Neural progenitor cell (in vitro differentiated cells): Measurements from ENCODE around the gene B4GALT5. TPM values are rescaled to one million over a fixed set of nuclear protein-coding genes. Genes with fewer than 3 reads are reported as not detected.
"Not testable (repeated sequence)": the region's sequence is repeated elsewhere in the genome, so short reads cannot be mapped to it uniquely, and the experiment has no call there.

ENCODE experiments used
- DNase-seq: peaks from one replicate; pipeline ENCODE4 v3.0.0-alpha.2; 2016; ENCODE audit warnings: low spot score
- H2AFZ ChIP-seq: fragments of 200-600 bp; sonication (generic); replicated peaks from 2 replicates; pipeline ENCODE4 v1.6.1; 2016; ENCODE audit warnings: antibody characterized with exemption
- H3F3A ChIP-seq: fragments of 200-600 bp; sonication (generic); 2 replicates; pipeline ENCODE4 v1.6.1; 2016; ENCODE audit warnings: antibody characterized with exemption, low read depth
- H3K27ac ChIP-seq: fragments of 200-600 bp; sonication (generic); 2 replicates; pipeline ENCODE4 v1.5.1; 2016; ENCODE audit warnings: mild to moderate bottlenecking
- H3K27me3 ChIP-seq: fragments of 200-600 bp; sonication (generic); 2 replicates; pipeline ENCODE4 v1.6.1; 2016; ENCODE audit warnings: mild to moderate bottlenecking, moderate library complexity
- H3K36me3 ChIP-seq: fragments of 200-600 bp; sonication (generic); 2 replicates; pipeline ENCODE4 v1.5.1; 2016
- H3K4me1 ChIP-seq: fragments of 200-600 bp; sonication (generic); 2 replicates; pipeline ENCODE4 v1.6.1; 2016; ENCODE audit warnings: mixed run types
- H3K4me2 ChIP-seq: fragments of 200-600 bp; sonication (generic); 2 replicates; pipeline ENCODE4 v1.6.1; 2016
- H3K4me3 ChIP-seq: fragments of 200-600 bp; sonication (generic); 2 replicates; pipeline ENCODE4 v1.5.1; 2016
- H3K79me2 ChIP-seq: fragments of 200-600 bp; sonication (generic); 2 replicates; pipeline ENCODE4 v1.6.1; 2016; ENCODE audit warnings: low read depth
- H3K9ac ChIP-seq: fragments of 200-600 bp; sonication (generic); 2 replicates; pipeline ENCODE4 v1.6.1; 2016
- H3K9me3 ChIP-seq: fragments of 200-600 bp; sonication (generic); 2 replicates; pipeline ENCODE4 v1.5.1; 2016; ENCODE audit warnings: low read depth
- H4K20me1 ChIP-seq: fragments of 200-600 bp; sonication (generic); 2 replicates; pipeline ENCODE4 v1.6.1; 2016; ENCODE audit warnings: low read depth
- H3K27ac Mint-ChIP-seq: 3 replicates; pipeline ENCODE4 v1.8.0; 2021; ENCODE audit warnings: mixed read lengths
- H3K27me3 Mint-ChIP-seq: 2 replicates; pipeline ENCODE4 v1.8.0; 2022; ENCODE audit warnings: low read depth, mild to moderate bottlenecking, inconsistent platforms, moderate library complexity, mixed read lengths; ENCODE audit not compliant: insufficient read depth
- H3K36me3 Mint-ChIP-seq: 3 replicates; pipeline ENCODE4 v1.8.0; 2021; ENCODE audit warnings: mixed read lengths
- H3K4me1 Mint-ChIP-seq: 3 replicates; pipeline ENCODE4 v1.8.0; 2021; ENCODE audit warnings: mixed read lengths
- H3K4me3 Mint-ChIP-seq: 3 replicates; pipeline ENCODE4 v1.8.0; 2021; ENCODE audit warnings: mild to moderate bottlenecking, moderate library complexity, mixed read lengths
- H3K9me3 Mint-ChIP-seq: 3 replicates; pipeline ENCODE4 v1.8.0; 2020; ENCODE audit warnings: mixed read lengths
- CTCF ChIP-seq: fragments of 200-600 bp; sonication (generic); IDR thresholded peaks from 2 replicates; pipeline ENCODE4 v1.5.1; 2017; ENCODE audit warnings: antibody characterized with exemption, mild to moderate bottlenecking
- EZH2 ChIP-seq: fragments of 200-600 bp; sonication (generic); IDR thresholded peaks from 2 replicates; pipeline ENCODE4 v1.6.1; 2017; ENCODE audit warnings: antibody characterized with exemption, mild to moderate bottlenecking, moderate library complexity
- EZH2phosphoT487 ChIP-seq: fragments of 200-600 bp; sonication (generic); IDR thresholded peaks from 2 replicates; pipeline ENCODE4 v1.6.1; 2017; ENCODE audit warnings: antibody characterized with exemption
- total RNA-seq: library from RNA; depleted of rRNA; stranded (reverse); fragments of >200 nt; gene quantifications from 2 replicates; pipeline ENCODE4 v1.2.3, GENCODE V29; 2015; ENCODE audit warnings: low replicate concordance

Gene B4GALT5
- total RNA-seq, 1 donor from 2014 or later: 60.1 TPM

GRCh38 chr20:49706630-49707091, 7.0 kb downstream of the B4GALT5 start:
- peaks cover 98% of the 10 kb centered on the region for H4K20me1 ChIP-seq
- no peak overlapping the region for H3K9ac ChIP-seq
- H3K4me3 ChIP-seq: no peak overlapping the region
- H3K4me1 ChIP-seq: peaks cover 43% of the 10 kb centered on the region
- H3K36me3 ChIP-seq: no peaks in the 10 kb centered on the region
- Mint-ChIP-seq H3K36me3 (peaks cover 4% of the 10 kb centered on the region), H3K27me3 (peaks cover 3% of the 10 kb centered on the region), H3K4me1 (peaks cover 68% of the 10 kb centered on the region), H3K4me3 (peak overlapping the region; percentile 12), H3K9me3 (no peaks in the 10 kb centered on the region), H3K27ac (peak overlapping the region; percentile 67)
- peak overlapping the region; percentile 74 for H3K4me2 ChIP-seq
- TF ChIP-seq EZH2phosphoT487 (no peak), EZH2 (no peak), CTCF (no peak)
- peaks cover 30% of the 10 kb centered on the region for H3F3A ChIP-seq
- H3K9me3 ChIP-seq: no peaks in the 10 kb centered on the region
- peak overlapping the region; percentile 71 for H3K27ac ChIP-seq
- peak; percentile 74 for DNase-seq
- no peaks in the 10 kb centered on the region for H3K27me3 ChIP-seq
- H3K79me2 ChIP-seq: peaks cover 100% of the 10 kb centered on the region
- H2AFZ ChIP-seq: no peak overlapping the region

DNA sequence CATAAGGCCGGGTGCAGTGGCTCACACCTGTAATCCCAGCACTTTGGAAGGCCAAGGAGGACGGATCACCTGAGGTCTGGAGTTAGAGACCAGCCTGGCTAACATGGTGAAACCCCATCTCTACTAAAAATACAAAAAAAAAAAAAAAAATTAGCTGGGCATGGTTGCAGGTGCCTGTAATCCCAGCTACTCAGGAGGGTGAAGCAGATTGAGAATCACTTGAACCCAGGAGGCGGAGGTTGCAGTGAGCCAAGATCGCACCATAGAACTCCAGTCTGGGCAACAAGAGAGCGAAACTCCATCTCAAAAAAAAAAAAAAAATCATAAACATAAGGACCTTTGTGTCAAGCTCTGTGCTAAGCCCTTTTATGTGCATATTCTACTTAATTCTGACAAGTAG, 7.8 kb downstream of the B4GALT5 start:
- H3K9me3 ChIP-seq, H3K9ac ChIP-seq, H3K4me3 ChIP-seq, H3K27ac Mint-ChIP-seq, H3K36me3 Mint-ChIP-seq, H3K36me3 ChIP-seq, H3K4me3 Mint-ChIP-seq, H2AFZ ChIP-seq, H3K27me3 Mint-ChIP-seq, H3K27me3 ChIP-seq, H3K9me3 Mint-ChIP-seq, DNase-seq: not testable (repeated sequence)
- H4K20me1 ChIP-seq: peaks cover 98% of the 10 kb centered on the region
- H3K27ac ChIP-seq: peak overlapping the region; percentile 21
- peaks cover 36% of the 10 kb centered on the region for H3K4me1 ChIP-seq
- peak overlapping the region; percentile 74 for H3K4me2 ChIP-seq
- H3K4me1 Mint-ChIP-seq: peaks cover 68% of the 10 kb centered on the region
- H3K79me2 ChIP-seq: peaks cover 100% of the 10 kb centered on the region
- peaks cover 30% of the 10 kb centered on the region for H3F3A ChIP-seq

GRCh38 chr20:49705358-49705757, 8.3 kb downstream of the B4GALT5 start:
- no peaks in the 10 kb centered on the region for H3K9me3 Mint-ChIP-seq
- Histone ChIP-seq H3K4me3 (no peak overlapping the region), H3K4me1 (peaks cover 36% of the 10 kb centered on the region), H3K9ac (no peak overlapping the region), H3K27me3 (no peaks in the 10 kb centered on the region), H3K4me2 (peak overlapping the region; percentile 4), H3K36me3 (no peaks in the 10 kb centered on the region), H3F3A (peaks cover 30% of the 10 kb centered on the region), H4K20me1 (peaks cover 98% of the 10 kb centered on the region), H3K9me3 (no peaks in the 10 kb centered on the region), H3K79me2 (peaks cover 100% of the 10 kb centered on the region), H3K27ac (peak overlapping the region; percentile 21), H2AFZ (no peak overlapping the region)
- peak overlapping the region; percentile 70 for H3K4me3 Mint-ChIP-seq
- no peak for DNase-seq
- H3K27ac Mint-ChIP-seq: peak overlapping the region; percentile 97
- H3K27me3 Mint-ChIP-seq: peaks cover 3% of the 10 kb centered on the region
- H3K36me3 Mint-ChIP-seq: peaks cover 4% of the 10 kb centered on the region
- peaks cover 69% of the 10 kb centered on the region for H3K4me1 Mint-ChIP-seq
- no peak for TF ChIP-seq EZH2
- TF ChIP-seq EZH2phosphoT487: no peak
- no peak for TF ChIP-seq CTCF

- Mint-ChIP-seq H3K27ac (peak overlapping the region; percentile 97), H3K36me3 (peaks cover 2% of the 10 kb centered on the region), H3K4me3 (no peak overlapping the region), H3K27me3 (peaks cover 3% of the 10 kb centered on the region), H3K4me1 (peaks cover 68% of the 10 kb centered on the region), H3K9me3 (no peaks in the 10 kb centered on the region)
- Histone ChIP-seq H3K4me2 (peak overlapping the region; percentile 4), H3K36me3 (no peaks in the 10 kb centered on the region), H3K9ac (no peak overlapping the region), H3F3A (peaks cover 30% of the 10 kb centered on the region), H3K79me2 (peaks cover 100% of the 10 kb centered on the region), H3K9me3 (no peaks in the 10 kb centered on the region), H2AFZ (no peak overlapping the region), H3K27ac (peak overlapping the region; percentile 21), H4K20me1 (peaks cover 98% of the 10 kb centered on the region), H3K27me3 (no peaks in the 10 kb centered on the region), H3K4me1 (peaks cover 36% of the 10 kb centered on the region), H3K4me3 (no peak overlapping the region)
- TF ChIP-seq CTCF (no peak), EZH2phosphoT487 (no peak), EZH2 (no peak)
- DNase-seq: no peak
Observed at GRCh38 chr20:49704932-49705336, 8.7 kb downstream of the B4GALT5 start.
